Measurements from ENCODE around the gene GLP2R.

DNA sequence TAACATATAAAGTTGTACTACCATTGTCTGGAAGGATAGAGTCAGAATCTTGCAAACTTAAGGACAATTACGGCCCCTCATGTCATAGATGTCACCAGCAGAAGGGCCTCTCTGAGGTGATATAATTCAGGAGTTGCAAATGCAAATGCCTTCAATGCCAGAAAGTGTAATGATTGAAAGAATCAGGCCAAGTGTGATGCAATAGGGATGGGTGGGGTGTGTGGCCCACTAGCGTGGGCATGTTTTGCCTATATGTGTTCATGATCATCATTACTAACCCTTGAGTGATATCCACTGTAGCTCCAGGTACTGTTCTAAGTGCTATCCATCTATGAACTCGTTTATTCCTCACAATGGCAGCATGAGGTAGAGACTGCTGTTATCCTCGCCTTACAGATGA, 35.4 kb upstream of the GLP2R start:
- no peak for TF ChIP-seq ZFX (IDR thresholded peaks at IDR 0.05)
- TF ChIP-seq, protein P1, sequence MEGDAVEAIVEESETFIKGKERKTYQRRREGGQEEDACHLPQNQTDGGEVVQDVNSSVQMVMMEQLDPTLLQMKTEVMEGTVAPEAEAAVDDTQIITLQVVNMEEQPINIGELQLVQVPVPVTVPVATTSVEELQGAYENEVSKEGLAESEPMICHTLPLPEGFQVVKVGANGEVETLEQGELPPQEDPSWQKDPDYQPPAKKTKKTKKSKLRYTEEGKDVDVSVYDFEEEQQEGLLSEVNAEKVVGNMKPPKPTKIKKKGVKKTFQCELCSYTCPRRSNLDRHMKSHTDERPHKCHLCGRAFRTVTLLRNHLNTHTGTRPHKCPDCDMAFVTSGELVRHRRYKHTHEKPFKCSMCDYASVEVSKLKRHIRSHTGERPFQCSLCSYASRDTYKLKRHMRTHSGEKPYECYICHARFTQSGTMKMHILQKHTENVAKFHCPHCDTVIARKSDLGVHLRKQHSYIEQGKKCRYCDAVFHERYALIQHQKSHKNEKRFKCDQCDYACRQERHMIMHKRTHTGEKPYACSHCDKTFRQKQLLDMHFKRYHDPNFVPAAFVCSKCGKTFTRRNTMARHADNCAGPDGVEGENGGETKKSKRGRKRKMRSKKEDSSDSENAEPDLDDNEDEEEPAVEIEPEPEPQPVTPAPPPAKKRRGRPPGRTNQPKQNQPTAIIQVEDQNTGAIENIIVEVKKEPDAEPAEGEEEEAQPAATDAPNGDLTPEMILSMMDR (conservative IDR thresholded peaks at IDR 0.05), result no peak

All from C4-2B (cell line).